ENCODE measurements around the gene ROBO4. TPM values are rescaled to one million over a fixed set of nuclear protein-coding genes. Genes with fewer than 3 reads are reported as not detected.

Gene ROBO4
- total RNA-seq, 2 experiments from 2014 or later: not detected

DNA sequence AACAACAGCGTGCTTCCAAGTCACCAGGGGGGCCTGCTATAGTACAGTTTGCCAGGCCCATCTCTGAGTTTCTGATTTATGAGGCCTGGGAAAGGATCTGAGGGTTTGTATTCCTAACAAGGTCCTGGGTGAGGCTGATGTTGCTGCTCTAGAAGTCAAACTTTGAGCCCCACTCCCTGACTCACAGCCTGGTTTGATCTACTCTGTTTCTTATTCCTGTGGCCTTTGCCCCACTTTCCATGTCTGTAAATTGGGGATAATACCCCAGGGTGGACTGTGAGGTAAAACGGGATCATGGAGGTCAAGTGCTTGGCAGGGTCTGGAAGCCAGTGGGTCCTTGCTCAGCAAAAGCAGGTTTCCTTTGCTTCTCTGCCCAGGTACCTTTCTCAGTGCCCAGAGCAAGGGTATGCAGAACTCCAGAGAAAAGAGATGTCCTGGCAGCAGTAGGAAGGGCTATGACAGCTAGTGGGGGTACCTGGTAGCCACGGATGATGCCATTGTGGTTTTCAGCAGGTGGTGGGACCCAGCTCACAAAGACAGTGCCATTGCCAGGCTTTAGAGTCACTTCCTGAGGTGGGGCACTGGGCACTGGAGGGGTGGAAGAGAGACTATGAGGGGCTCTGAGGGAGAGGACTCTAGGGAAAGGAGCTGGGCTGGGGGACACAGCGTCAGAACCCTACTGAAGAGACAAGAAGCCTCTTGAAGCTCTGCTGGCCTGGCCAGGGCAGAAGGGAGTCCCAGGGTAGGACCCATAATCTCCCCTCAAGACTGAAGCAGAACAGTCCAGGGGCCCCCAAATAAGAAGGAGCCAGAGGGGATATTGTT, 2.8 kb downstream of the ROBO4 start:
- POLR2A ChIA-PET: no interaction called here

GRCh38 chr11:124893781-124894401, 3.8 kb downstream of the ROBO4 start:
- peaks cover 2% of the 10 kb centered on the region for H3K27me3 Mint-ChIP-seq
- H3K4me3 Mint-ChIP-seq: no peak overlapping the region
- DNase-seq (no peak), ATAC-seq (no peak)
- no peaks in the 10 kb centered on the region for H3K36me3 Mint-ChIP-seq (ENCODE audit: low read depth)
- ChIA-PET CTCF (interaction anchor here (0.6 kb wide), 1 partner anchor 17 kb away, joined by 3 read pairs; no protein-coding TSS in a partner anchor), POLR2A (no interaction called here)
- H3K4me1 Mint-ChIP-seq: no peaks in the 10 kb centered on the region
- intact Hi-C loops (cut with DNase I, micrococcal nuclease): no loop called here
- H3K27ac Mint-ChIP-seq: no peak overlapping the region
- no peaks in the 10 kb centered on the region for H3K9me3 Mint-ChIP-seq (ENCODE audit: low read depth)

More for the DNA sequence above, 2.8 kb downstream of the ROBO4 start:
- intact Hi-C loops (cut with DNase I, micrococcal nuclease): no loop called here
- ATAC-seq (no peak), DNase-seq (no peak)
- CTCF ChIA-PET: interaction anchor here (0.6 to 1.0 kb wide), 2 partner anchors 58 to 556 kb away, joined by 3 read pairs; no protein-coding TSS in a partner anchor
- Mint-ChIP-seq H3K27ac (no peak overlapping the region), H3K9me3 (ENCODE audit: low read depth) (no peaks in the 10 kb centered on the region), H3K27me3 (peaks cover 5% of the 10 kb centered on the region), H3K36me3 (ENCODE audit: low read depth) (no peaks in the 10 kb centered on the region), H3K4me3 (no peak overlapping the region), H3K4me1 (no peaks in the 10 kb centered on the region)

GRCh38 chr11:124892750-124893454, 4.8 kb downstream of the ROBO4 start:
- no peaks in the 10 kb centered on the region for H3K9me3 Mint-ChIP-seq (ENCODE audit: low read depth)
- H3K4me1 Mint-ChIP-seq: no peaks in the 10 kb centered on the region
- ATAC-seq (no peak), DNase-seq (no peak)
- no peaks in the 10 kb centered on the region for H3K36me3 Mint-ChIP-seq (ENCODE audit: low read depth)
- H3K4me3 Mint-ChIP-seq: no peak overlapping the region
- intact Hi-C loops (cut with DNase I, micrococcal nuclease): no loop called here
- peaks cover 2% of the 10 kb centered on the region for H3K27me3 Mint-ChIP-seq
- ChIA-PET POLR2A (interaction anchor here (0.6 kb wide), 1 partner anchor 21 kb away, joined by 3 read pairs; no protein-coding TSS in a partner anchor), CTCF (interaction anchor here (0.7 kb wide), 1 partner anchor 248 kb away, joined by 3 read pairs; no protein-coding TSS in a partner anchor)
- no peak overlapping the region for H3K27ac Mint-ChIP-seq

DNA sequence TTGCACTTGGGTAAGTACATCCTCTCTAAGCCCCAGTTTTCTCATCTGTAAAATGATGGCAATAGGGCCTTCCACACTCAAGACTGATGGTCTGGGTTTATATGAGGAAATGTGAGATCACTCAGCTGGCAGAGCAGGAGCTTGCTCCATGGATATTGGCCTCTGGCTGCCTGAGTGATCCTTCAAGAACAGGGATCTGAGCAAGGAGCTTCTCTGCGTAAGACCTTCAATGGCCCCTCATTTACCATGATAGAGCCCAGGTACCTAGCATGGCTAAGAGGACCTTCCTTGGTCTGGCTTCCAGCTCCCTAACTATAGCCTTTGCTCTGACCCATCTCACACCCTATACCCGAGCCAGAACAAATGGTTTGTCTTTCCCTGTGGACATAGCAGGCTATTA, 5.5 kb downstream of the ROBO4 start:
- Mint-ChIP-seq H3K27ac (no peak overlapping the region), H3K4me3 (no peak overlapping the region), H3K36me3 (ENCODE audit: low read depth) (no peaks in the 10 kb centered on the region), H3K27me3 (no peaks in the 10 kb centered on the region), H3K4me1 (no peaks in the 10 kb centered on the region), H3K9me3 (ENCODE audit: low read depth) (no peaks in the 10 kb centered on the region)
- ATAC-seq (no peak), DNase-seq (no peak)
- intact Hi-C loops (cut with DNase I, micrococcal nuclease): no loop called here
- POLR2A ChIA-PET: no interaction called here
- CTCF ChIA-PET: interaction anchor here (0.5 to 2.1 kb wide), 2 partner anchors 26 to 535 kb away, joined by 3 to 12 read pairs; no protein-coding TSS in a partner anchor

DNA sequence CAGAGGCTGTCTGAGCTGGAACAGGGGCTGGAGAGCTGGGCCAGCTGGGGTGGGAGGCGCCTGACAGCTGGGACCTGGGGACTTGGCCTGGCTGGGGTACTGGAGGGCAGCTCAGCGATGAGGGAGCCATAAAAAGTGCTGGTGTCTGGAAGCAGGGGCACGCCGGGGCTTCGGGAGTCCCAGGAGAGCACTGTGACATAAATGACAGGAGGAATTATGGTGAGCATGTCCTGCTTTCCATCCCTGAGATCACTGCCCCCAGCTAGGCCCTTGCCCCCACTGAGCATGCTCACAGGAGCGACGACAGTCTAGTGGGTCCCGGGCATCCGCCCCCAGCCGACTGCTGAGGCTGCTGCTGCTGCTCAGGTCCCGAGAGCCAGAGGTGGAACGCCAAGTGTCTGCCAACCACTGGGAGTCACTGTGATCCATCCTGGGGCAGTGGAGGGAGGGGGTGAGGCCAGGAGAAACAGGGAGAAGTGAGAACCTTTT, 6.2 kb downstream of the ROBO4 start:
- Mint-ChIP-seq H3K9me3 (ENCODE audit: low read depth) (no peaks in the 10 kb centered on the region), H3K4me3 (no peak overlapping the region), H3K27me3 (no peaks in the 10 kb centered on the region), H3K4me1 (no peaks in the 10 kb centered on the region), H3K27ac (no peak overlapping the region), H3K36me3 (ENCODE audit: low read depth) (no peaks in the 10 kb centered on the region)
- POLR2A ChIA-PET: no interaction called here
- intact Hi-C loops (cut with DNase I, micrococcal nuclease): no loop called here
- CTCF ChIA-PET: interaction anchor here (2.1 kb wide), 1 partner anchor 25 kb away, joined by 12 read pairs; no protein-coding TSS in a partner anchor
- DNase-seq (no peak), ATAC-seq (no peak)

DNA sequence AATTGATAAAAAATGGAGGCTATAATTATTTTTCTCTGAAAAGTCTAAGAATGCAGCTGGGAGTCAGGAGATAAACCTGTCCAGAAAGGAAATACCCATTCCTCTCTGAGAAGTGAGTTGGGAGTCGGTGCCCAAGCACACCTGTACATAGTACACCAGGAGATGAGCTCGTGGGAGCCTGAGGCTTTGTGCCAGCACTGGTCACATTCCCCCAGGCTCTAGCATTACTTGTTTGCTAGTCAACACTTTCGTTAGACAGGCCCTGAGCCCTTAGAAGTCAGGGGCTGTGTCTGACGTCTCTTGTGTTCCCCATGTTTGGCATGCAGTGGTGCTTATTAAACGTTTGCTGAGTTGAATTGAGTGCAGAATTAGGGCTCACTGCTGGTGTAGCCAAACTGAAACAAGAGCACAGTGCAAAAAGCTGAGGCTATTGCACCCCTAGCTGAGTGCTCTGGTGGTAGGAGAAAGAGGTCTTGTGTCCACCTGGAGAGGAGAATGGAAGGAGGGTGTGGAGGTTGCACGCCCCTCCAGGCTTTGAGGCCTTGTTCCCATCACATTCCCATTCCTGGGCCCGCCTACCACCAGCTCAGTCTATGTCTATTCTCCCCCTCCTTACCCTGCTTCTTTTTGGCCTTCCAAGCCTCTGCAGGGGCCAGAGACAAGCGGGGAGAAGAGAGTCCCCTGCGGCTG, 6.8 kb downstream of the ROBO4 start:
- Mint-ChIP-seq H3K9me3 (ENCODE audit: low read depth) (no peaks in the 10 kb centered on the region), H3K36me3 (ENCODE audit: low read depth) (no peaks in the 10 kb centered on the region), H3K4me3 (no peak overlapping the region), H3K27me3 (peaks cover 3% of the 10 kb centered on the region), H3K27ac (no peak overlapping the region), H3K4me1 (no peaks in the 10 kb centered on the region)
- intact Hi-C loops (cut with DNase I, micrococcal nuclease): no loop called here
- ChIA-PET POLR2A (no interaction called here), CTCF (interaction anchor here (0.6 to 2.1 kb wide), 2 partner anchors 21 to 25 kb away, joined by 3 to 12 read pairs; no protein-coding TSS in a partner anchor)
- DNase-seq (no peak), ATAC-seq (no peak)

DNA sequence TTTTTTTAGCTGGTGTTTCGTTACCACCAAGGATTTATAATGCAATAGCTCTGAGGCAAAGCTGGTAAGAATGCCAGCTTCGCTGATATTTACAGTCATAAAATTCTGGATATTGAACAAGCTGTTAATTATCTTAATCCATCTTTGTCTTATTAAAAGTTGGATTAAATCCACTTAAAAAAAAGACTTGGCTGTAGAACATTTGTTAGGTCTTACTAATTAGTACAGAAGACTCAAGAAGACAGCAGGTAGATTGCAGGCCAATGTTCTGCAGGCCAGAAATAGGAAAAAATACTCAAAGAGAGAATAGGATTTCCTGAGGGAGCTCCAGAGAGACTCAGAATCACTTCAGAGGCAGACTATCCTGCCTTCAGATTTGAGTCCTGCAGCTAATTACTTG, 7.5 kb downstream of the ROBO4 start:
- Mint-ChIP-seq H3K4me1 (no peaks in the 10 kb centered on the region), H3K36me3 (ENCODE audit: low read depth) (no peaks in the 10 kb centered on the region)
- POLR2A ChIA-PET: no interaction called here

DNA sequence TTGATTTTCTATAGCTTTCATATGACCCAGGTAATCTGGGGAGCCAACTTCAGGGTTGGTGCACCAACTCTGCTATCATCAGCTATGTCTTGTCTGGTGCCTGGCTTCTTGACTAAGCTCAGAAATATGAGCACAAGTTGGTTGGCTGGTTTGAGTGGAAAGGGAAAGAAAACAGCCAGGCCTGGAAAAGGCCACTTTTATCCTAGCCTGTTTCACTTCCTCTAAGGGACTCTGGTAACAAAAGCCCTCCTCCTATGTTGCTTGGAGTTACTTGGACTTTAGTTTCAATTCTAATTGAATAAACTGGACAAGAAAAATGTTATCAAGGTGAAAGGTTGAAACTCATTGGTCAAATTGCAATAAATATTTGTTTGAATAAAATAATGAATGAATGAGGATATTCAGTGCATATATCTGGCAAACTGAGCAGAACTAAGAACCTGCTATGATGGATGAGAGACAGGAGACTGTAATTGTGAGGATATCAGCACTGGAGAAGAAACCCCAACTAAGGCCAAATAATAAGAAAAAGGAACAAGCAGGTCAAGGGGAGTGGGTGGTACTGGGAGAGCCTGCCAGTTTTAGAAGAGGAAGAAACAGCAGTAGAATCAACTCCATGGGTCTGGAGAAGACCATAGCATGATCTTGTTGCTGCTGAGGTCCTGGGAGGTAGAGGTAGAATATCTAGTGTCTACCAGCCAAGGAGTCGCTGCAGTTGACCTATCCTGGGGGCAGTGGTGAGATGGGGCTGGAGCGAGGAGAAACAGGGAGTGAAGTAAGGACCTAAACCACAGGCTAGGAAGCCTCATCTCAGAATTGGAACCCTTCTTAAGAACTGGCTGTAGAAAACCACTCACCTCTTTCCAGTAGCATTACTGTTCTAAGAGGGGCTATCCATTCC, 8.2 kb downstream of the ROBO4 start:
- CTCF ChIA-PET: interaction anchor here (0.7 to 1.2 kb wide), 4 partner anchors 11 to 221 kb away, joined by 3 to 6 read pairs (median 4); no protein-coding TSS in a partner anchor

More for the DNA sequence above, 7.5 kb downstream of the ROBO4 start:
- Mint-ChIP-seq H3K27ac (no peak overlapping the region), H3K9me3 (ENCODE audit: low read depth) (no peaks in the 10 kb centered on the region), H3K27me3 (peaks cover 3% of the 10 kb centered on the region), H3K4me3 (no peak overlapping the region)
- intact Hi-C loops (cut with DNase I, micrococcal nuclease): no loop called here
- DNase-seq (no peak), ATAC-seq (no peak)
- CTCF ChIA-PET: interaction anchor here (1.2 to 2.1 kb wide), 2 partner anchors 24 to 221 kb away, joined by 4 to 12 read pairs; no protein-coding TSS in a partner anchor

GRCh38 chr11:124887667-124888013, 10.0 kb downstream of the ROBO4 start:
- peaks cover 3% of the 10 kb centered on the region for H3K27me3 Mint-ChIP-seq
- POLR2A ChIA-PET: interaction anchor here (1.3 kb wide), 1 partner anchor 10 kb away, joined by 3 read pairs; no protein-coding TSS in a partner anchor

More for the DNA sequence above, 8.2 kb downstream of the ROBO4 start:
- Mint-ChIP-seq H3K9me3 (ENCODE audit: low read depth) (no peaks in the 10 kb centered on the region), H3K4me3 (no peak overlapping the region), H3K27ac (no peak overlapping the region), H3K4me1 (no peaks in the 10 kb centered on the region), H3K27me3 (peaks cover 3% of the 10 kb centered on the region), H3K36me3 (ENCODE audit: low read depth) (no peaks in the 10 kb centered on the region)
- intact Hi-C loops (cut with DNase I, micrococcal nuclease): no loop called here
- DNase-seq (no peak), ATAC-seq (no peak)
- POLR2A ChIA-PET: interaction anchor here (0.7 kb wide), 1 partner anchor 1051 kb away, joined by 3 read pairs; no protein-coding TSS in a partner anchor

More at GRCh38 chr11:124887667-124888013, 10.0 kb downstream of the ROBO4 start:
- Mint-ChIP-seq H3K4me1 (no peaks in the 10 kb centered on the region), H3K9me3 (ENCODE audit: low read depth) (no peaks in the 10 kb centered on the region), H3K4me3 (no peak overlapping the region), H3K36me3 (ENCODE audit: low read depth) (no peaks in the 10 kb centered on the region), H3K27ac (no peak overlapping the region)
- CTCF ChIA-PET: interaction anchor here (1.0 kb wide), 1 partner anchor 21 kb away, joined by 3 read pairs; no protein-coding TSS in a partner anchor
- ATAC-seq (no peak), DNase-seq (no peak)
- intact Hi-C loops (cut with DNase I, micrococcal nuclease): no loop called here

All from activated CD4-positive, alpha-beta T cell treated with anti-CD3 and anti-CD28 coated beads for 36 hours (primary cell).